Endothelial cell of umbilical vein (primary cell): ENCODE measurements around the gene PDCD7. TPM values are rescaled to one million over a fixed set of nuclear protein-coding genes. Genes with fewer than 3 reads are reported as not detected.

Experiments used
- BruUV-seq: library from RNA; stranded (reverse); fragments of 400-500 nt; replicated peaks from 2 replicates; lab custom pipeline; 2021; lab: Mats Ljungman, UMichigan
- CTCF ChIA-PET: fragments of 300-600, 350-600 bp; sonication (Branson Sonifier 250); formaldehyde crosslinking; loops from one replicate; lab custom pipeline; 2021; ENCODE audit warnings: antibody characterized with exemption, inconsistent platforms; lab: Charles Lee
- POLR2A ChIA-PET: fragments of 300-600, 350-600 bp; sonication (Branson Sonifier 250); formaldehyde crosslinking; loops from one replicate; lab custom pipeline; 2021; ENCODE audit warnings: antibody characterized with exemption, inconsistent platforms; lab: Charles Lee
- DNase-seq: peaks from one replicate; pipeline ENCODE4 v3.0.0-alpha.2; 2011; ENCODE audit warnings: low read depth, low spot score
- FAIRE-seq: peaks from 2 replicates; lab custom pipeline; 2011; peaks lifted over from hg19 to GRCh38; lab: Jason Lieb, UNC
- H2AFZ ChIP-seq: 2 replicates; pipeline ENCODE4 v1.6.0; 2012; ENCODE audit warnings: low read depth, low read length, control low read depth, inconsistent platforms
- H3K27ac ChIP-seq: 2 replicates; pipeline ENCODE4 v1.5.1; 2011; ENCODE audit warnings: low read depth, mild to moderate bottlenecking, control low read depth, low read length, moderate library complexity; ENCODE audit not compliant: insufficient read depth
- H3K27me3 ChIP-seq, 2 experiments: 2 replicates each; pipeline versions ENCODE4 v1.6.0 to v1.6.1; 2011; ENCODE audit warnings: low read length in 2 of 2, mixed read lengths in 1 of 2; ENCODE audit not compliant: control insufficient read depth in 2 of 2, insufficient read depth in 2 of 2
- H3K36me3 ChIP-seq, 2 experiments: 2 replicates in 1 of 2; 3 replicates in 1 of 2; pipeline ENCODE4 v1.5.1; 2011; ENCODE audit warnings: low read length in 2 of 2, mild to moderate bottlenecking in 1 of 2, moderate library complexity in 1 of 2; ENCODE audit not compliant: control insufficient read depth in 2 of 2, insufficient read depth in 2 of 2; ENCODE audit errors: extremely low read depth in 1 of 2
- H3K4me1 ChIP-seq: 3 replicates; pipeline ENCODE4 v1.5.1; 2011; ENCODE audit warnings: mild to moderate bottlenecking, low read length; ENCODE audit not compliant: control insufficient read depth, insufficient read depth; ENCODE audit errors: extremely low read depth
- H3K4me2 ChIP-seq: 2 replicates; pipeline ENCODE4 v1.6.1; 2011; ENCODE audit warnings: low read length, control low read depth, mixed read lengths; ENCODE audit not compliant: insufficient read depth
- H3K4me3 ChIP-seq, 3 experiments: fragments of 200-600 bp in 1 of 3; sonication (generic), shearing (Covaris generic) in 1 of 3; replicated peaks in 1 of 3; 2 replicates each; pipeline ENCODE4 v1.5.1; 2011 to 2016; ENCODE audit warnings: control low read depth in 3 of 3, low read length in 3 of 3, mild to moderate bottlenecking in 2 of 3, inconsistent platforms in 1 of 3, low read depth in 1 of 3, moderate library complexity in 1 of 3; ENCODE audit not compliant: insufficient read depth in 1 of 3
- H3K79me2 ChIP-seq: 2 replicates; pipeline ENCODE4 v1.6.0; 2012; ENCODE audit warnings: low read length, inconsistent platforms; ENCODE audit not compliant: control insufficient read depth, insufficient read depth
- H3K9ac ChIP-seq: replicated peaks from 2 replicates; pipeline ENCODE3; 2011; ENCODE audit warnings: low read length, control low read depth; ENCODE audit not compliant: insufficient read depth; ENCODE audit errors: extremely low read depth
- H3K9me1 ChIP-seq: replicated peaks from 3 replicates; pipeline ENCODE4 v1.6.0; 2011; ENCODE audit warnings: mild to moderate bottlenecking, low read length; ENCODE audit not compliant: control insufficient read depth, insufficient read depth; ENCODE audit errors: extremely low read depth
- H3K9me3 ChIP-seq: replicated peaks from 2 replicates; pipeline ENCODE4 v1.5.1; 2012; ENCODE audit warnings: low read length, inconsistent platforms; ENCODE audit not compliant: control insufficient read depth, insufficient read depth
- H4K20me1 ChIP-seq: replicated peaks from 2 replicates; pipeline ENCODE3; 2011; ENCODE audit warnings: mild to moderate bottlenecking, low read length; ENCODE audit not compliant: control insufficient read depth, insufficient read depth; ENCODE audit errors: extremely low read depth
- CTCF ChIP-seq, 2 donors: IDR thresholded peaks; 1 replicate in 1 of 2; 2 replicates in 1 of 2; pipeline ENCODE4 v1.5.1; 2011; ENCODE audit warnings: low read length in 2 of 2, mild to moderate bottlenecking in 2 of 2, moderate library complexity in 2 of 2, control low read depth in 1 of 2, inconsistent platforms in 1 of 2, low read depth in 1 of 2; ENCODE audit not compliant: insufficient read depth in 1 of 2; ENCODE audit errors: extremely low read depth in 1 of 2
- EZH2 ChIP-seq: IDR thresholded peaks from 2 replicates; pipeline ENCODE4 v1.6.1; 2012; ENCODE audit warnings: borderline replicate concordance, low read depth, mild to moderate bottlenecking, moderate library complexity, low read length, inconsistent platforms; ENCODE audit not compliant: severe bottlenecking
- GATA2 ChIP-seq: IDR thresholded peaks from 2 replicates; pipeline ENCODE4 v1.7.0; 2011; ENCODE audit warnings: low read depth, mild to moderate bottlenecking, moderate library complexity, mixed read lengths, low read length; ENCODE audit not compliant: insufficient read length, insufficient read depth
- JUN ChIP-seq: IDR thresholded peaks from 2 replicates; pipeline ENCODE4 v1.6.1; 2011; ENCODE audit warnings: borderline replicate concordance, low read depth; ENCODE audit not compliant: insufficient read length, insufficient read depth
- MAX ChIP-seq: IDR thresholded peaks from 2 replicates; pipeline ENCODE4 v1.6.1; 2011; ENCODE audit not compliant: insufficient read depth, insufficient read length
- MYC ChIP-seq: IDR thresholded peaks from one replicate; pipeline ENCODE4 v1.6.1; 2011; ENCODE audit warnings: mild to moderate bottlenecking, low read depth, low read length
- POLR2AphosphoS5 ChIP-seq: IDR thresholded peaks from 2 replicates; pipeline ENCODE4 v1.6.1; 2012; ENCODE audit warnings: low read depth, mild to moderate bottlenecking, control low read depth, low read length, moderate library complexity; ENCODE audit not compliant: insufficient read depth
- dilution Hi-C: fragments of 300-500 bp; cut with MboI; formaldehyde crosslinking; loops from one replicate; pipeline ENCODE4 v1.15.0; 2019; ENCODE audit warnings: low sequenced_read_pairs; ENCODE audit not compliant: extremely low pct_ligation_motif_present
- intact Hi-C: fragments of 100-400 bp; cut with micrococcal nuclease; formaldehyde crosslinking; loops from one replicate; pipeline ENCODE4 v1.10.0; 2022
- polyA plus RNA-seq, 4 experiments: library from polyadenylated mRNA; depleted of rRNA in 3 of 4; stranded (reverse) in 3 of 4; unstranded in 1 of 4; fragments of >200 nt; gene quantifications; 2 replicates each; pipeline versions ENCODE4 v1.2.1 to v1.2.3, GENCODE V29; 2011 to 2012; ENCODE audit warnings: missing spikeins in 1 of 4
- total RNA-seq: library from RNA; stranded (reverse); gene quantifications from 2 replicates; pipeline ENCODE4 v1.2.3, GENCODE V29; 2021

The PDCD7 gene
- total and polyA plus RNA-seq, 2 donors (not counting 3 experiments of a cell fraction or from before 2014, with no cell fraction given), result 12.1 to 19.5 TPM

- no TSS peak for BruUV-seq
- H3K27ac ChIP-seq, result no peak overlapping the region
- ChIA-PET POLR2A (no interaction called here), CTCF (interaction anchor here (2.7 to 8.8 kb wide), 2 partner anchors 13 to 55 kb away, joined by 12 to 64 read pairs; no protein-coding TSS in a partner anchor)
- no peaks in the 10 kb centered on the region for H3K79me2 ChIP-seq
- DNase-seq (no peak), FAIRE-seq (no peak)
- H3K9ac ChIP-seq, result no peak overlapping the region
- H3K4me1 ChIP-seq, result no peaks in the 10 kb centered on the region
- no peaks in the 10 kb centered on the region for H4K20me1 ChIP-seq
- H3K36me3 ChIP-seq, result no peaks in the 10 kb centered on the region
- no peak overlapping the region for H3K4me3 ChIP-seq
- no peak overlapping the region for H2AFZ ChIP-seq
- peaks cover 8 to 11% of the 10 kb centered on the region in 2 experiments for H3K27me3 ChIP-seq
- H3K9me3 ChIP-seq, result no peaks in the 10 kb centered on the region
- H3K4me2 ChIP-seq, result no peak overlapping the region
- dilution Hi-C loops, result no loop called here
- TF ChIP-seq GATA2 (no peak), MYC (no peak), CTCF (IDR thresholded peaks at IDR 0.05; ENCODE audit: extremely low read depth in 1 of 2, insufficient read depth in 1 of 2, low read depth in 1 of 2, low read length in 2 of 2) (no peak), MAX (no peak), EZH2 (no peak), JUN (no peak), POLR2AphosphoS5 (no peak)
- intact Hi-C loops, result no loop called here
- H3K9me1 ChIP-seq, result no peaks in the 10 kb centered on the region
Measured at GRCh38 chr15:65088643-65089021, 45.0 kb downstream of the PDCD7 start.
